NK-92 (cell line): Measurements from ENCODE around the gene MORN5.

Experiments used
- DNase-seq: peaks from one replicate; lab custom pipeline; 2025; ENCODE audit not compliant: unreplicated experiment; lab: John Stamatoyannopoulos, UW

MORN5 gene

DNA sequence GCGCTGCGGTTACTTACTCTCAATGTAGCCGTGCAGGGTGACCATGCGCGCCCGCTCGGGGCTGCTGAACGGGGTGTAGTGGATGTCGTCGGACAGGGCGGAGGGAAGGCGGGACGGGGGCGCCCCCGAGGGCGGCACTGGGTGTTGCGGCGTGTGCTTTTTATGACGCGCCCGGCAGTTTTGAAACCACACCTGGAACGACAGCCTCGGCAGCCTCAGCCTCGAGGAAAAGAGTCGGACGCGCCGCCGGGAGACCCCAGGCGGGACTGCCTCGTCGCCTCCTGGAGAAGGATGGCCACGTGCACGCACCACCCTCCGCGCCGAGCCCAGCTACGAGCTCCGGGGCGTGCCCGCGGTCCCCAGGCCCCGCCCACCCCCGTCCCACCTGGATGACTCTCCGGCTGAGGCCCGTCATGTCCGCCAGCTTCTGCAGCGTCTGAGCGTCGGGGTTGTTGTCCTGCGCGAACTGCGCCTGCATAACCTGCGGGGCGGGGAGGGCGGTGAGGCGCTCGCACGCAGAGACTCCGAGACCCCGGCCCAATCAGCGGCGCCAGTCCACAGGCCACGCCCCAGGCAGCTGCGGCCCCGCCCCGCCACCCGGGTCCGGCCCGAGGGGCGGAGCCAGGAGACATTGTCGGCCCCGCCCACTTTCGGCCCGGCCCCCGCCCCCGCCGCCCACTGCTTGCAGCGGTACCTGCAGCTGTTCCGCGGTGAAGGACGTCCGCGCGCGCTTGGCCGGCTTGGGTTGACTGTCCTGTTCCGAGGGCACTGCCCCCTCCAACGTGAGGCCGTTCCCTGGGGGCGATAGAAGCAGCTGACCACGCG lies 54.1 kb downstream of the MORN5 start:
- DNase-seq = no peak

GRCh38 chr9:122214507-122214906 lies 54.8 kb downstream of the MORN5 start:
- DNase-seq = no peak

GRCh38 chr9:122215663-122216062 lies 56.0 kb downstream of the MORN5 start:
- DNase-seq = no peak

GRCh38 chr9:122216138-122216797 lies 56.6 kb downstream of the MORN5 start:
- no peak for DNase-seq

DNA sequence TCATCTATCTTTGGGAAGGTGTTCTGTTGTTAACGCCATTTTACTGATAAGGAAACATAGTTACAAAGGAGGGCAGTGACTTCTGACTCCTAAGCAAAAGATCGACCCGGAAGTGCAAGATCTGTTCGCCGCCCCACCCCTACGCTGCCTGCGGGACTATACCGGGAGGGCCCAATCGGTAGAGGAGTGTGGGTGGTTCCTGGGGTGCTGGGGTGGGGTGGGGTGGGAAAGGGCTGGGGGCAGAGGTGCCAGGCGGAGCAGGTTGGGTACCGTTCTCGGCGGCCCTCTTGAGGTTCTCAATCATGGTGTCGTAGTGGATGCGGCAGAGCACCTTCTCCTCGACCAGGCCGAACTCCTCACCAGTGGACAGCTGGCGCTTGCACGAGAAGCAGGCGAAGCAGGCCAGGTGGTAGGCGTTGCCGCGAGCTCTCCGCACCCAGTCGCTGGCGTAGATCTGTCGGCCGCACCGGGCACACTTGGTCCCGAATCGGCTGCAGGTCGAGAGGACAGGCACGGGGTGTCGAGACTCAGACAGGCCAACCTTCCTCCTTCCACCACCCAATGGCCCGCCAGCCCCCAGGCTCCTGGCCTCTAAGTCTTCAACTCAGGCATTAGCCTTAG lies 57.2 kb downstream of the MORN5 start:
- no peak for DNase-seq

GRCh38 chr9:122217640-122218039 lies 57.9 kb downstream of the MORN5 start:
- DNase-seq = no peak

- no peak for DNase-seq
These were observed 58.6 kb downstream of the MORN5 start for GRCh38 chr9:122218071-122218934.

- no peak for DNase-seq
These were observed 59.5 kb downstream of the MORN5 start for GRCh38 chr9:122218935-122219855.

DNA sequence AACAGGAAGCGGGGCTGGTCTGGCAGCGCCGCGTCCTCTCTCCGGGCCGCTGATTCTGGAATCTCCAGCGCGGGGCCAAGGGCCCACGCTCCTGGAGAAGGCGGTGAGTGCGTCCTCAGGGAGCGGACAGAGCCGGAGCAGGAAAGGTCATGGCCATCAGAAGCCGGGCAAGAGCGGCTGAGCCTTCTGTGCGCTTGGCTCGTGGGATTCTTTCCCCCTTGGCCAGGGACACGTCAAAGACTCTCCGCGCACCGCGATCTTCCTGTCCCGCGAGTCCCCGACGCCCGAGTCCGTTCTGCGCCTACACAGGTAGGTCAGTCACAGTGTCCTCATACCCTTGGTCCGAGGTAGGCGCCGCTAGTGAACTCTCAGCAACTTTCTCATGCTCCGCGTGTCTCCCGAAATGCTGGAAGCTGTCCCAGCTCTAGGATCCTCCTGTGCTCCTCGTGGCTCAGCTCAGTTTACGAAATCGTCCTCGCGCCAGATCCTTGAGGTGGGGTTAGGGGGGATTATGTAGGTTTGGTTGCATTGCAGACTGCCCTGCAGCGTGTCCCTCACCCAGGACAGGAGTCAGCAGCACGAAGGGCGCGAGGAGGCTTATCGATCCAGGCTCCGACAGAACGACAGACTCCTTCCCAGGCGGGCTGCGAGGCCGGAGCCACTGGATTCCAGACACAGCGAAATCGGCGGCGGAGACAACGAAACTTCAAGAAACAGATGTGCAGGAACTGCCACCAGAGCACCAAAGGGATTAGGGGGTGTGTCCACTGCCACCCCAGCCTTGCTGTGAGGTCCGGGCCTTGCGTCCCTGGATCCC lies 60.4 kb downstream of the MORN5 start:
- DNase-seq = no peak

DNA sequence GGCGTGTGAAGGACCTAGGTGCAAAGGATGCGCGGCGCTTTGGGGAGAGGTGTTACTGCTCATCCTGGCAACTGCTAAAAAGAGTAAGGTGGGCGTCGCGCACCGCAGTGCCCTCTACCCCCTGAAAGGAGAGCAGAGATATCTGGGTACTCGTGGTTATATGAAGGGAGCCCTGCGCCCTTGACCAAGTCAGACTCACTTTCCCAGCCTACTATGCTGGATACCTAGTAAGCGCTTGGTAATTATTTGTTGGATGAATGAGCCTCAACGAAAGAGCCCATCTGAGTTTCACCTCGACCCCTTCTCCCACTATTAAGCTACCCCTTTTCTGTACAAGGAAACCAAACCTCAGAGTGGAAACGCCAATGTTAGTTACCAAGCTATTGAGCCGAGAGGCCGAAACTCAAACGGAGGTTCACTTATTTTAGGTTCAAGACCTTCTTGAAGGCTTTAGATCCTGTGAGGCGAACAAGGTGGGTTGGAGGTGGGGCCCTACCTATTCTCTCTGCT lies 61.0 kb downstream of the MORN5 start:
- no peak for DNase-seq

- no peak for DNase-seq
These were observed 61.6 kb downstream of the MORN5 start for GRCh38 chr9:122221183-122221811.

DNA sequence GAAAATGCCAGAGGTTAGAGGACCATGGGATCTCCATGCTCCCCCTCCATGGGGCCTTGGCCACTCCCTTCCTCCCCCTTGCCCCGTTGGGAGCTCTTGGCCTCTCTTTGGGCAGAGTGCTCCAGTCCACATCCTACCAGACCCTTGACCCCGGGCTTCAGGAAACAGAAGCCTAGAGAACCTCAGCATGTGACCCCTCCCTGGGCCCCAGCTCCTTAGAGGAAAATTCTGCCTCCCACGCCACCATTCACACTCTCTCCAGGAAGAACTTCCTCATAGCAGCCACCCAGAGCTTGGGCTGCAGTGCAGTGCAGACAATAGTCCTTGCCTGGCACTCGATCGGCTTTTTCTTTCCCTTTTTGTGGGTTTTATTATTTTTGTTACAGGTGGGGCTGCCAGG lies 63.1 kb downstream of the MORN5 start:
- no peak for DNase-seq

DNA sequence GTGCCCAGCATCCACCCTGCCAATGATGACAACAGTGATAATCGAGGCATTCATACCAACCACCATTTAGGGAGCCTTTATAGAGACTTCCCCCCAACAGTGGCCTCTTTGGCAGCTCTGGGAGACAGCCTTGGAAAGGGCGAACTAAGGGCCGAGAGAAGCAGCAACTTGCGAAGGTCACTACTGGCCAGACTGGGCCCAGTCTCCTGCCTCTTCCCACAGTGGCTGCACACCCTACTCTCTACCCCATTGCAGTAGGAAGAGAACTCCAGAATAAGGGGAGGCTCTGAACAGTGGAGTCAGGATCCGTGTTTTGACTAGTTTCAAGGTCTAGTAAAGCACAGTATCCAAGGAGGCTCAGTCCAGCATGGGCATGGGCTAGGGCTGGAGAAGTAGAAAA lies 63.7 kb downstream of the MORN5 start:
- no peak for DNase-seq

DNA sequence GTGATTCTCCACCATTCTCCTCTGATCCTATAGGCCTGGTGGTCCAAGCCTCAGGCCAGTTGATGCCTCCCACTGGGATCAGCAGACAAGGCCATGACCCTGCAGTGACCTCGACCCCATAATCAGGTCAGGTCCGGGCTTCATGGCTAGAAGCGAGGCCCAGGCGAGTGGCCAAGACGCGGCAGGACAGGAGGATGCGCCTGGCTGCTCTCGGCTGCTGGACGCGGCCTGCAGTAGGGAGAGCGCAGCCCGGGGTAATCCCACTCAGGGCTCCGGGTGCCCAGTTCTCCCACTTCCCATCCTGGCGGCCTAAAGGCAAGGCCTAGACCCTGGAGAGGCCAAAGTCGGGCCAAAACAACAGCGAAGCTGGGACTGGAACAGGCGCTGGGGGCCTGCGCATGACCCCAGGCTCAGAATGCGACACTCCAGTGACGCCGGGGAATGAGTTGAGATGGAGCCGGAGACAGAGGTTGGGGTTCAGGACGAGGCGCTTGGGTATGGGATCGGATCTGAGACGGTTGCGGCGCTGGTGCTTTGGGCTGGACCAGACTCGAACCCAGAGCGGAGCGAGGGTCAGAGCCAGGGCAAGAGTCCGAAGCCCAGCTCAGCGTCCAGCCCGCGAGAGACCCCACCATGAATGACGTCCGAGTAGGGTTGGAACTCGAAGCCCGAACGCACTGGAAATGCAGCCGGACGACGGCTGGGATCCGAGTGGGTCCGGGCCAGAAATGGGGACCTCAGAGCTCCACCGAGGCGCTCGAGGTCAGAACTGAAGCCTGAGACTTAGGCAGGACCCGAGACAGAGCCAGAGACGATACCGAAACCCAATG lies 65.8 kb downstream of the MORN5 start:
- DNase-seq = no peak

- no peak for DNase-seq
These were observed 66.5 kb downstream of the MORN5 start for GRCh38 chr9:122226142-122226757.

DNA sequence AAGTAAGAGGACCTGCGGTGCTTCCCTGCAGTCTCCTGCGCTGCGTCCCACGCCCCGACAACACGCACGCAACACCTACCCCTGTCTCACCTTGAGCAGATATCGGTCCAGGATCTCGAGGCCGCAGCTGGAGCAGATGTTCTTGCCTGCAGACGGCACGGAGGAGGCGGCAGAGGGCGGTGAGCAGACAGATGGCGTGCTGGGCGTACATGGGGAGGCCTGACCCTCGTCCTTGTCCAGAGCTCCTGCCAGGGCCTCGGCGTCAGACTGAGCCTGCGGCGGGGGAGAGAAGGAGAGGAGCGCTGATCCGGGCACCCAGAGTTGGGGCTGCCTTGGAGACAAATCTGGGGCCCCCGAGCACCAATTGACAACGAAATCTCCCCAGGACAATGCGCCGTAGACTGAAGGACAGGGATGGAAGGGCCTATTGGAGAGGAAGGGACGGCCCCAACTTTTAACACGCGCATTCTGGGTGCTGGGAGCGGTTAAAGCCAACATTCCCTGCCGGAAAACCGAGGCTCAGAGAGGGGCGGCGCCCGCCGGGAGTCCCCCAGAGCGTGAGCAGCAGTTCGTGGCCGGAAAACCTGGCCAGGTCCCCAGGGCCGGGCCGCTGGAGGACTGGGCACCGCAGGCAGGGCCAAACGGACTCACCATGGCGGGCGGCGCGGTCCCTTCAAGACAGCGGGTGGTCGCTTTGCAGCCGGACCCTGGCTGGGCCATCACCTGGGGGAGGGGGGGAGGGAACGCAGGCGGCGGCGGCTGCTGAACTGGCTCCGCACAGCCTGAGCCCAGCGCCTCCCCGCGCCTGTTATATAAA lies 67.3 kb downstream of the MORN5 start:
- no peak for DNase-seq

- no peak for DNase-seq
These were observed 67.8 kb downstream of the MORN5 start for GRCh38 chr9:122227575-122227900.
